Measurements from ENCODE around the gene SUZ12.
"Not testable (repeated sequence)": the region's sequence is repeated elsewhere in the genome, so short reads cannot be mapped to it uniquely, and the experiment has no call there.

SUZ12 gene

DNA sequence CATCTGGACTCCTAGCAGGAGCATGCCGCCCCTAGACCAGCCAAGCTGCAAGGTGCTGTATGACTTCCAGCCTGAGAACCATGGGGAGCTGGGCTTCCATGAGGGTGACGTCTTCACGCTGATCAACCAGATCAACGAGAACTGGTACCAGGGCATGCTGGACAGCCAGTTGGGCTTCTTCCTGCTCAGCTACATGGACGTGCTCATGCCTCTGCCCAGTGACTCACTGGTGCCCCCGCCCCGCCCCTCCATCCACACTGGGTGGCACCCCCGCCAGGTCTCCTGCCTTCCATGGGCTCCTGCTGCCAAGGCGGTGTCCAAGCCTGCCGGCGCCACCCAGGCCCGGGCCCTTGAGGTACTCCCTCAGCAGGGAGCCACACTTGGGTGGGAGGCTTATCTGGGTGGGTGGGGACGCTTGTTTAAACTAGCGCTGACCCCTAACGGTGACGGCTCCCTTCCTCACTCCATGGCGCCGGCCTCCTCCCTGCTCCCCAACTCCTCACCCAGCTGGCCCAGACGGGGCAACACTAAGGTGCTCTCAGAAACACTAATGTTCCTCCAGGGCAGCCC, 104.6 kb downstream of the SUZ12 start:
- not testable (repeated sequence) for DNase-seq (ENCODE audit: low read depth)

DNA sequence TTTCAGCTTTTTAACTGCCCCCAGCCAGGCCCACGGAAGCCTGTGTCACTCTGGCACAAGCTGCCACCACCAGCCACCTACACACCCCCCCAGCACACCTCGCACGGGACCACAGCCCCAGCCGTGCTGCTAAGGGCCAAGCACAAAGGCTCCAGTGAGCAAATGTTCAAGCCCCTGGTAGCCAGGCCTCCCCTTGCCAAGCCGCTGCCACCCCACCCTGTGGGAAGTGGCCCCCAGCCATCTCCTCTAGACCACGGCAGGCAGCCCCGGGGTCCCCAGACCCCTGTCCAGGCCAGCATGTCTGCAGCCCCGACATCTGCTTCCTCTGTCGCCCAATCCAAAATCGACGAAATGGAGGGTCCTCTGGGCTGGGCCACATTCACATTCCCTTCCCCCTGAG, 105.5 kb downstream of the SUZ12 start:
- not testable (repeated sequence) for DNase-seq (ENCODE audit: low read depth)

DNA sequence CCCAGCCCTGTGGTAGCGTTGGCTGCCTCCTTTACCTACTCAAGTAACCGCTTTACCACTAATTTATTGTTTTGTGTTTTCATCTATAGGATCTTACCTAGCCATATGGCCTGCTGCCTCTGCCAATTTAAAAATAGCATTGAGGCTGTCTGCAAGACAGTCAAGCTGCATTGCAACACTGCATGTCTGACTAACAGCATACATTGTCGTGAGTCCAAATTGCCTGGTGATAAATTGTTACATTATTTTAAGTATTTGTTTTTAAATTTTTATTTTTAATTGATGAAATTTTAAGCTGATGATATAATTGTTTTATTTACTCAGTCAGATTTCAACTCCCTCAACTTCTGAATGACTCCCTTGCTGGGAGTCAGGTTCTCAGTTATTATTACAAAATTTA, 108.8 kb downstream of the SUZ12 start:
- not testable (repeated sequence) for DNase-seq (ENCODE audit: low read depth)

DNA sequence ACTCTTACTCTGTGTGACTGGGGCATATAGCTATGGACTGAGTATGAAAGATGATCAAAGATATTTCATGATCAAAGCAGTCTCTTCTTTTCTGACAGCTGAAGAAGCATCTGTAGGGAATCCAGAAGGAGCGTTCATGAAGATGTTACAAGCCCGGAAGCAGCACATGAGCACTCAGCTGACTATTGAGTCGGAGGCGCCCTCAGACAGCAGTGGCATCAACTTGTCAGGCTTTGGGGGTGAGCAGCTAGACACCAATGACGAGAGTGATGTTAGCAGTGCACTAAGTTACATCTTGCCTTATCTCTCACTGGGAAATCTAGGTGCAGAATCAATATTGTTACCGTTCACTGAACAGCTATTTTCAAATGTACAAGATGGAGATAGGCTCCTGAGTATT, 110.9 kb downstream of the SUZ12 start:
- DNase-seq (ENCODE audit: low read depth), result not testable (repeated sequence)

Measured in stimulated activated CD8-positive, alpha-beta memory T cell treated with anti-CD3 and anti-CD28 coated beads, Interleukin-12 subunit alpha, Interleukin-12 subunit beta, amount 100 ng/mL, for 4 hours (primary cell).